Measurements from ENCODE around the gene PASK.
"Not testable (repeated sequence)": the region's sequence is repeated elsewhere in the genome, so short reads cannot be mapped to it uniquely, and the experiment has no call there.

Gene PASK

DNA sequence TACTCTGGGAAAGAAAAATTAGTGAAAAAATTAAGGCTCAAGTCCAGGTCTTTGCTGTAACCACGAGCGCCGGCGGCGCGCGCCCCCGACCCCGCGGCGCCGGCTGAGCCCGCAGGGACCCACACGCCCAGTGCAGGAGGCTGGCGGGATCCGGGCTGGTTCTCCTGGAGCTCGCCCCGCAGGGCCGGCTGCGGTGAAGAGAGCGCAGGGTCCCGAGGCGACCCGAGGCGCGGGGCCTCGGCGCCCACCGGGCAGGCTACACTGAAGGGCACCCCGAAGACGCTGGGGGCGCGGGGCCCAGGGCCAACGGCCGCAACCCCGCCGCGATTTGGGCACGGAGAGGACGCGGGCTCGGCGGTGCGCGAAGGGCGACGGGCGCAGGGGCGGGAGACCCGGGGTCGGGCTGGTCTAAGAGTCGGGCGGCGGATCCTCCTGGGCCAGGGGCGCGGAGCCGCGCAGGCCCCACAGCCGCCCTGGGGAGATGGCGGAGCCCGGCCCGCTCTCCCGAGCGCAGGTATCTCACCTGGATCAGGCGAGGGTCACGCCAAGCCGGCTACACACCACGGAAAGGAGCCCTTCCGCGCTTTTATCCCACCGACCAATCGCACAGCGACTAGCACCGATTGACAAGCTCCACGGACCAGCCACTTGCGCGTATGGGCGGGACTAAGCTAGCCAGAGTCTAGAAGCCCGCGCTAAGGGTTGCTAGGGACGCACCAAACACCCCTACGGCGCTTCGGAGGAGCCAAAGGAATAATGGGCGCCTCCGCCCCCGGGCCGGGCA is at the start of gene PASK:
PASK (minus strand) TSS at position 582 of the 784 bp plus-strand sequence. CDS start 6,440 bp downstream, outside the sequence.
- peak within 1 kb of the TSS; percentile 35 for H3K9ac ChIP-seq (ENCODE audit: low read length)
- no peaks in the 10 kb centered on the region for H3K9me3 ChIP-seq (ENCODE audit: control insufficient read depth, low read depth, low read length)
- peaks cover 10% of the 10 kb centered on the region for H3K27me3 ChIP-seq (ENCODE audit: control insufficient read depth, insufficient read depth, low read length)
- H3K4me3 ChIP-seq (ENCODE audit: low read length), result peak within 1 kb of the TSS; percentile 70
- no peaks in the 10 kb centered on the region for H3K36me3 ChIP-seq (ENCODE audit: control insufficient read depth, low read depth, low read length)
- no peak within 1 kb of the TSS for H3K27ac ChIP-seq (ENCODE audit: low read length)
- H3K4me1 ChIP-seq (ENCODE audit: control insufficient read depth, low read depth, low read length), result peaks cover 4% of the 10 kb centered on the region

GRCh38 chr2:241198381-241199279 is 49.4 kb upstream of the PASK start:
- no peak overlapping the region for H3K9ac ChIP-seq (ENCODE audit: low read length)
- no peak overlapping the region for H3K27ac ChIP-seq (ENCODE audit: low read length)
- H3K9me3 ChIP-seq (ENCODE audit: control insufficient read depth, low read depth, low read length), result no peaks in the 10 kb centered on the region
- H3K27me3 ChIP-seq (ENCODE audit: control insufficient read depth, insufficient read depth, low read length), result no peaks in the 10 kb centered on the region
- H3K36me3 ChIP-seq (ENCODE audit: control insufficient read depth, low read depth, low read length), result no peaks in the 10 kb centered on the region
- no peaks in the 10 kb centered on the region for H3K4me1 ChIP-seq (ENCODE audit: control insufficient read depth, low read depth, low read length)
- H3K4me3 ChIP-seq (ENCODE audit: low read length), result no peak overlapping the region

DNA sequence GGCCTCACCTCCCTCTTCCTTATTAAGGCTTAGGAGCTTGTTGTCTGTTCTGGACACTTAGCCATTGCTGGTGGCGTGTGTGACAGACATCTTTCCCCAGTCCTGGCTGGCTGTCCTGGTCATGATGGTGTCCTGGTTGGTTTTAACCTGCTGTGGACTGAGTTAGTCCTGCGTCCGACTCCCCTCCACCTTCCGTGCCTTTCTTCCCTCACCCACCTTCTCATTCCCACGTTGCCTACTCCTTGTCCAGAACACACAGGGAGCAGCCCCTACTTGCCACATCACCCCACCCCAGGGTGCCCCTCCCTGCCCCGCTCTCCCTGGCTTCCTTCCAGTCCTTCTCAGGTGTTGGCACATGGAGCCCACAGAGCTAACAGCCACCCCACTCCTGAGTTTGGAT is 48.7 kb upstream of the PASK start:
- H3K27me3 ChIP-seq (ENCODE audit: control insufficient read depth, insufficient read depth, low read length), result no peaks in the 10 kb centered on the region
- no peak overlapping the region for H3K9ac ChIP-seq (ENCODE audit: low read length)
- H3K4me1 ChIP-seq (ENCODE audit: control insufficient read depth, low read depth, low read length), result no peaks in the 10 kb centered on the region
- no peak overlapping the region for H3K4me3 ChIP-seq (ENCODE audit: low read length)
- no peaks in the 10 kb centered on the region for H3K9me3 ChIP-seq (ENCODE audit: control insufficient read depth, low read depth, low read length)
- H3K36me3 ChIP-seq (ENCODE audit: control insufficient read depth, low read depth, low read length), result no peaks in the 10 kb centered on the region
- no peak overlapping the region for H3K27ac ChIP-seq (ENCODE audit: low read length)

- not testable (repeated sequence) for H3K9me3 ChIP-seq (ENCODE audit: control insufficient read depth, low read depth, low read length); H3K4me1 ChIP-seq (ENCODE audit: control insufficient read depth, low read depth, low read length); H3K9ac ChIP-seq (ENCODE audit: low read length); H3K4me3 ChIP-seq (ENCODE audit: low read length); H3K27me3 ChIP-seq (ENCODE audit: control insufficient read depth, insufficient read depth, low read length); H3K36me3 ChIP-seq (ENCODE audit: control insufficient read depth, low read depth, low read length); H3K27ac ChIP-seq (ENCODE audit: low read length)
These were observed 48.0 kb upstream of the PASK start for GRCh38 chr2:241197246-241197645.

- Histone ChIP-seq H3K4me1 (ENCODE audit: control insufficient read depth, low read depth, low read length) (no peaks in the 10 kb centered on the region), H3K27me3 (ENCODE audit: control insufficient read depth, insufficient read depth, low read length) (no peaks in the 10 kb centered on the region), H3K36me3 (ENCODE audit: control insufficient read depth, low read depth, low read length) (no peaks in the 10 kb centered on the region), H3K4me3 (ENCODE audit: low read length) (no peak overlapping the region), H3K9me3 (ENCODE audit: control insufficient read depth, low read depth, low read length) (no peaks in the 10 kb centered on the region), H3K27ac (ENCODE audit: low read length) (no peak overlapping the region), H3K9ac (ENCODE audit: low read length) (no peak overlapping the region)
These were observed 46.3 kb upstream of the PASK start for GRCh38 chr2:241195506-241196130.

- Histone ChIP-seq H3K9me3 (ENCODE audit: control insufficient read depth, low read depth, low read length) (no peaks in the 10 kb centered on the region), H3K36me3 (ENCODE audit: control insufficient read depth, low read depth, low read length) (no peaks in the 10 kb centered on the region), H3K9ac (ENCODE audit: low read length) (no peak overlapping the region), H3K27me3 (ENCODE audit: control insufficient read depth, insufficient read depth, low read length) (no peaks in the 10 kb centered on the region), H3K27ac (ENCODE audit: low read length) (no peak overlapping the region), H3K4me3 (ENCODE audit: low read length) (no peak overlapping the region), H3K4me1 (ENCODE audit: control insufficient read depth, low read depth, low read length) (no peaks in the 10 kb centered on the region)
These were observed 45.5 kb upstream of the PASK start for GRCh38 chr2:241194811-241195210.

- H3K9ac ChIP-seq (ENCODE audit: low read length), result no peak overlapping the region
- no peak overlapping the region for H3K4me3 ChIP-seq (ENCODE audit: low read length)
- no peaks in the 10 kb centered on the region for H3K27me3 ChIP-seq (ENCODE audit: control insufficient read depth, insufficient read depth, low read length)
- no peak overlapping the region for H3K27ac ChIP-seq (ENCODE audit: low read length)
- no peaks in the 10 kb centered on the region for H3K4me1 ChIP-seq (ENCODE audit: control insufficient read depth, low read depth, low read length)
- no peaks in the 10 kb centered on the region for H3K9me3 ChIP-seq (ENCODE audit: control insufficient read depth, low read depth, low read length)
- H3K36me3 ChIP-seq (ENCODE audit: control insufficient read depth, low read depth, low read length), result no peaks in the 10 kb centered on the region
These were observed 44.0 kb upstream of the PASK start for GRCh38 chr2:241193271-241193670.

GRCh38 chr2:241191081-241191480 is 41.8 kb upstream of the PASK start:
- no peaks in the 10 kb centered on the region for H3K9me3 ChIP-seq (ENCODE audit: control insufficient read depth, low read depth, low read length)
- H3K27me3 ChIP-seq (ENCODE audit: control insufficient read depth, insufficient read depth, low read length), result no peaks in the 10 kb centered on the region
- H3K4me1 ChIP-seq (ENCODE audit: control insufficient read depth, low read depth, low read length), result no peaks in the 10 kb centered on the region
- no peak overlapping the region for H3K4me3 ChIP-seq (ENCODE audit: low read length)
- no peak overlapping the region for H3K9ac ChIP-seq (ENCODE audit: low read length)
- no peaks in the 10 kb centered on the region for H3K36me3 ChIP-seq (ENCODE audit: control insufficient read depth, low read depth, low read length)
- H3K27ac ChIP-seq (ENCODE audit: low read length), result no peak overlapping the region

GRCh38 chr2:241190291-241190981 is 41.2 kb upstream of the PASK start:
- H3K9me3 ChIP-seq (ENCODE audit: control insufficient read depth, low read depth, low read length), result no peaks in the 10 kb centered on the region
- H3K4me1 ChIP-seq (ENCODE audit: control insufficient read depth, low read depth, low read length), result no peaks in the 10 kb centered on the region
- no peak overlapping the region for H3K9ac ChIP-seq (ENCODE audit: low read length)
- no peak overlapping the region for H3K4me3 ChIP-seq (ENCODE audit: low read length)
- H3K27me3 ChIP-seq (ENCODE audit: control insufficient read depth, insufficient read depth, low read length), result no peaks in the 10 kb centered on the region
- H3K27ac ChIP-seq (ENCODE audit: low read length), result no peak overlapping the region
- H3K36me3 ChIP-seq (ENCODE audit: control insufficient read depth, low read depth, low read length), result no peaks in the 10 kb centered on the region

GRCh38 chr2:241189856-241190201 is 40.6 kb upstream of the PASK start:
- no peaks in the 10 kb centered on the region for H3K9me3 ChIP-seq (ENCODE audit: control insufficient read depth, low read depth, low read length)
- H3K27me3 ChIP-seq (ENCODE audit: control insufficient read depth, insufficient read depth, low read length), result no peaks in the 10 kb centered on the region
- H3K36me3 ChIP-seq (ENCODE audit: control insufficient read depth, low read depth, low read length), result no peaks in the 10 kb centered on the region
- H3K27ac ChIP-seq (ENCODE audit: low read length), result no peak overlapping the region
- no peak overlapping the region for H3K9ac ChIP-seq (ENCODE audit: low read length)
- no peaks in the 10 kb centered on the region for H3K4me1 ChIP-seq (ENCODE audit: control insufficient read depth, low read depth, low read length)
- no peak overlapping the region for H3K4me3 ChIP-seq (ENCODE audit: low read length)
